T-cell (primary cell): ENCODE results near the gene PITPNC1. TPM values are rescaled to one million over a fixed set of nuclear protein-coding genes. Genes with fewer than 3 reads are reported as not detected.

Experiments
- ATAC-seq, 4 experiments: fragments of 200-7000 bp in 3 of 4; fragments of 150-1000 bp in 1 of 4; cut with Tn5 transposase; replicated peaks in 1 of 4; 1 replicate in 3 of 4; 2 replicates in 1 of 4; pipeline ENCODE4 v1.10.0; 2021; ENCODE audit warnings: moderate library complexity in 3 of 4, mild to moderate bottlenecking in 2 of 4, moderate number of reproducible peaks in 1 of 4
- CTCF ChIA-PET, 2 donors: fragments of 300-600 bp; sonication (Branson Sonifier 250); formaldehyde crosslinking; loops; one replicate each; lab custom pipeline; 2022; ENCODE audit warnings: antibody characterized with exemption in 2 of 2; lab: Charles Lee
- POLR2A ChIA-PET, 2 donors: fragments of 300-600 bp; sonication (Branson Sonifier 250); formaldehyde crosslinking; loops; one replicate each; lab custom pipeline; 2022; ENCODE audit warnings: antibody characterized with exemption in 2 of 2; lab: Charles Lee
- DNase-seq, 35 experiments: peaks; one replicate each; pipeline versions ENCODE4 v3.0.0 to v3.0.0-alpha.2; 2013 to 2023
- H3K27ac ChIP-seq: one replicate; pipeline ENCODE4 v1.5.1; 2013; ENCODE audit warnings: low read length
- H3K27me3 ChIP-seq, 2 experiments: replicated peaks in 1 of 2; 1 replicate in 1 of 2; 2 replicates in 1 of 2; pipeline versions ENCODE4 v1.6.1 to v1.7.0; 2013; ENCODE audit warnings: low read length in 1 of 2, mixed read lengths in 1 of 2; ENCODE audit not compliant: control insufficient read depth in 2 of 2, insufficient read depth in 2 of 2; ENCODE audit errors: extremely low read depth in 1 of 2
- H3K36me3 ChIP-seq, 2 donors: 1 replicate in 1 of 2; 2 replicates in 1 of 2; pipeline versions ENCODE4 v1.6.1 to v1.7.0; 2013; ENCODE audit warnings: low read length in 1 of 2; ENCODE audit not compliant: control insufficient read depth in 2 of 2, insufficient read depth in 1 of 2; ENCODE audit errors: extremely low read depth in 1 of 2
- H3K4me1 ChIP-seq, 2 experiments: 1 replicate in 1 of 2; 2 replicates in 1 of 2; pipeline versions ENCODE4 v1.6.1 to v1.7.0; 2013; ENCODE audit warnings: low read length in 2 of 2, mixed read lengths in 1 of 2; ENCODE audit not compliant: insufficient read depth in 2 of 2, control insufficient read depth in 1 of 2; ENCODE audit errors: extremely low read depth in 1 of 2
- H3K4me3 ChIP-seq, 2 donors: 1 replicate in 1 of 2; 2 replicates in 1 of 2; pipeline versions ENCODE4 v1.5.1 to v1.7.0; 2013; ENCODE audit warnings: mild to moderate bottlenecking in 2 of 2, low read length in 1 of 2, moderate library complexity in 1 of 2; ENCODE audit not compliant: control insufficient read depth in 1 of 2; ENCODE audit errors: extremely low read depth in 1 of 2
- H3K9me3 ChIP-seq: 2 replicates; pipeline ENCODE4 v1.7.0; 2013
- H3K27ac Mint-ChIP-seq, 2 donors: one replicate each; pipeline ENCODE4 v1.8.0; 2020 to 2021; ENCODE audit warnings: mild to moderate bottlenecking in 2 of 2, mixed read lengths in 2 of 2
- H3K27me3 Mint-ChIP-seq, 2 donors: one replicate each; pipeline ENCODE4 v1.8.0; 2021 to 2022; ENCODE audit warnings: mixed read lengths in 2 of 2
- H3K36me3 Mint-ChIP-seq: one replicate; pipeline ENCODE4 v1.8.0; 2021; ENCODE audit warnings: mixed read lengths
- H3K4me1 Mint-ChIP-seq, 3 donors: one replicate each; pipeline ENCODE4 v1.8.0; 2020 to 2022; ENCODE audit warnings: mixed read lengths in 3 of 3, mild to moderate bottlenecking in 1 of 3
- H3K4me3 Mint-ChIP-seq, 3 donors: one replicate each; pipeline ENCODE4 v1.8.0; 2020 to 2022; ENCODE audit warnings: mild to moderate bottlenecking in 3 of 3, mixed read lengths in 3 of 3, moderate library complexity in 3 of 3
- H3K9me3 Mint-ChIP-seq, 3 donors: one replicate each; pipeline ENCODE4 v1.8.0; 2020 to 2022; ENCODE audit warnings: mixed read lengths in 3 of 3
- WGBS: methylation state at CpG from one replicate; pipeline ENCODE4 v1.1.5; 2013; ENCODE audit warnings: missing lambda C conversion rate; ENCODE audit not compliant: insufficient coverage; 5-methylcytosine and 5-hydroxymethylcytosine counted together
- total RNA-seq, 35 experiments: library from RNA in 6 of 35; stranded (reverse) in 6 of 35; fragments of 120-200 nt in 1 of 35; gene quantifications; one replicate each; pipeline versions ENCODE4 v1.2.1 to v1.2.4 and lab custom pipeline; 2013 to 2026

The PITPNC1 gene
- total RNA-seq, 5 donors from 2014 or later (not counting 1 experiment from before 2014, with no cell fraction given), result 82.6 to 132 (median 111) TPM

GRCh38 chr17:67662712-67663111, 285.6 kb downstream of the PITPNC1 start:
- Mint-ChIP-seq H3K27ac (no peak overlapping the region), H3K9me3 (no peaks in the 10 kb centered on the region), H3K4me1 (peaks cover 18 to 22% (median 19%) of the 10 kb centered on the region in 3 donors), H3K4me3 (no peak overlapping the region), H3K27me3 (no peaks in the 10 kb centered on the region), H3K36me3 (peaks cover 47% of the 10 kb centered on the region)
- ATAC-seq (no peak), DNase-seq (no peak)
- Histone ChIP-seq H3K4me3 (no peak overlapping the region), H3K4me1 (peaks cover 0 to 4% of the 10 kb centered on the region in 2 experiments), H3K36me3 (peaks cover 3 to 17% of the 10 kb centered on the region in 2 donors), H3K9me3 (no peaks in the 10 kb centered on the region), H3K27ac (no peak overlapping the region), H3K27me3 (no peaks in the 10 kb centered on the region)
- ChIA-PET CTCF (no interaction called here), POLR2A (no interaction called here)

- peaks cover 15 to 17% (median 16%) of the 10 kb centered on the region in 3 donors for H3K4me1 Mint-ChIP-seq
- no peak for DNase-seq
- H3K9me3 ChIP-seq, result no peaks in the 10 kb centered on the region
- H3K27me3 ChIP-seq, result no peaks in the 10 kb centered on the region
- H3K4me1 ChIP-seq, result no peaks in the 10 kb centered on the region
- no peak overlapping the region for H3K4me3 ChIP-seq
- POLR2A ChIA-PET, result no interaction called here
- H3K4me3 Mint-ChIP-seq, result no peak overlapping the region
- H3K9me3 Mint-ChIP-seq, result no peaks in the 10 kb centered on the region
- 97% methylated on average over 8 of the region's 9 CpGs for WGBS
- no peak overlapping the region for H3K27ac Mint-ChIP-seq
- peaks cover 47% of the 10 kb centered on the region for H3K36me3 Mint-ChIP-seq
- peaks cover 4 to 13% of the 10 kb centered on the region in 2 donors for H3K36me3 ChIP-seq
- H3K27ac ChIP-seq, result no peak overlapping the region
- ATAC-seq, result no peak
- no peaks in the 10 kb centered on the region for H3K27me3 Mint-ChIP-seq
- CTCF ChIA-PET, result no interaction called here
Measured at GRCh38 chr17:67663457-67663856, 286.4 kb downstream of the PITPNC1 start.

GRCh38 chr17:67666028-67666427, 288.9 kb downstream of the PITPNC1 start:
- ChIA-PET CTCF (interaction anchor here in 1 of 2 donors (0.7 kb wide), 1 partner anchor 23 kb away, joined by 5 read pairs; no protein-coding TSS in a partner anchor), POLR2A (no interaction called here)
- Histone ChIP-seq H3K27ac (no peak overlapping the region), H3K27me3 (no peaks in the 10 kb centered on the region), H3K9me3 (no peaks in the 10 kb centered on the region), H3K4me1 (no peaks in the 10 kb centered on the region), H3K4me3 (no peak overlapping the region), H3K36me3 (peaks cover 4 to 28% of the 10 kb centered on the region in 2 donors)
- Mint-ChIP-seq H3K27ac (peak overlapping the region; percentile 11 to 27), H3K36me3 (peaks cover 41% of the 10 kb centered on the region), H3K4me3 (no peak overlapping the region), H3K4me1 (peaks cover 6 to 8% (median 7%) of the 10 kb centered on the region in 3 donors), H3K9me3 (no peaks in the 10 kb centered on the region), H3K27me3 (no peaks in the 10 kb centered on the region)
- DNase-seq, result no peak
- WGBS, result 100% methylated on average over 2 of the region's 4 CpGs
- no peak for ATAC-seq

- WGBS, result 90% methylated on average over 2 of the region's 2 CpGs
- no peak overlapping the region for H3K27ac ChIP-seq
- H3K9me3 Mint-ChIP-seq, result no peaks in the 10 kb centered on the region
- H3K27ac Mint-ChIP-seq, result no peak overlapping the region
- peaks cover 4 to 29% of the 10 kb centered on the region in 2 donors for H3K36me3 ChIP-seq
- H3K27me3 Mint-ChIP-seq, result no peaks in the 10 kb centered on the region
- H3K9me3 ChIP-seq, result no peaks in the 10 kb centered on the region
- no peaks in the 10 kb centered on the region for H3K4me1 ChIP-seq
- H3K27me3 ChIP-seq, result no peaks in the 10 kb centered on the region
- DNase-seq, result no peak
- ATAC-seq, result no peak
- ChIA-PET POLR2A (no interaction called here), CTCF (no interaction called here)
- H3K4me3 Mint-ChIP-seq, result no peak overlapping the region
- peaks cover 39% of the 10 kb centered on the region for H3K36me3 Mint-ChIP-seq
- no peak overlapping the region for H3K4me3 ChIP-seq
- peaks cover 4 to 7% (median 5%) of the 10 kb centered on the region in 3 donors for H3K4me1 Mint-ChIP-seq
Measured at GRCh38 chr17:67666710-67667109, 289.6 kb downstream of the PITPNC1 start.

GRCh38 chr17:67671493-67671892, 294.4 kb downstream of the PITPNC1 start:
- peaks cover 9 to 55% of the 10 kb centered on the region in 2 donors for H3K36me3 ChIP-seq
- no peaks in the 10 kb centered on the region for H3K27me3 ChIP-seq
- Mint-ChIP-seq H3K4me3 (no peak overlapping the region), H3K36me3 (peaks cover 47% of the 10 kb centered on the region), H3K4me1 (peaks cover 0 to 1% (median 0%) of the 10 kb centered on the region in 3 donors), H3K27ac (peak overlapping the region in 1 of 2 donors; percentile 44), H3K27me3 (no peaks in the 10 kb centered on the region), H3K9me3 (no peaks in the 10 kb centered on the region)
- H3K4me3 ChIP-seq, result no peak overlapping the region
- DNase-seq (no peak), ATAC-seq (no peak)
- no peak overlapping the region for H3K27ac ChIP-seq
- H3K9me3 ChIP-seq, result no peaks in the 10 kb centered on the region
- H3K4me1 ChIP-seq, result no peaks in the 10 kb centered on the region
- POLR2A ChIA-PET, result no interaction called here
- 88% methylated on average over 3 of the region's 3 CpGs for WGBS
- CTCF ChIA-PET, result no interaction called here

GRCh38 chr17:67672592-67673335, 295.7 kb downstream of the PITPNC1 start:
- Histone ChIP-seq H3K27me3 (no peaks in the 10 kb centered on the region), H3K9me3 (no peaks in the 10 kb centered on the region), H3K27ac (no peak overlapping the region), H3K36me3 (peaks cover 5 to 60% of the 10 kb centered on the region in 2 donors), H3K4me1 (no peaks in the 10 kb centered on the region), H3K4me3 (no peak overlapping the region)
- Mint-ChIP-seq H3K27me3 (no peaks in the 10 kb centered on the region), H3K4me1 (no peaks in the 10 kb centered on the region), H3K27ac (peak overlapping the region in 1 of 2 donors; percentile 44), H3K4me3 (no peak overlapping the region), H3K36me3 (peaks cover 49% of the 10 kb centered on the region), H3K9me3 (no peaks in the 10 kb centered on the region)
- POLR2A ChIA-PET, result no interaction called here
- ATAC-seq, result no peak
- CTCF ChIA-PET, result interaction anchor here in 1 of 2 donors (0.6 kb wide), 1 partner anchor 1383 kb away, joined by 7 read pairs; no protein-coding TSS in a partner anchor
- WGBS, result 100% methylated on average over 1 of the region's 10 CpGs
- DNase-seq, result no peak
